ES-I3 (cell line): ENCODE data around the gene AIDA.

Experiments
- H3K36me3 ChIP-seq: 2 replicates; pipeline ENCODE4 v1.6.1; 2013; ENCODE audit warnings: mild to moderate bottlenecking, low read length, control low read depth, moderate library complexity; ENCODE audit not compliant: insufficient read depth
- H3K4me1 ChIP-seq: 2 replicates; pipeline ENCODE4 v1.6.1; 2013; ENCODE audit warnings: mild to moderate bottlenecking, control low read depth, low read length; ENCODE audit not compliant: insufficient read depth
- H3K9ac ChIP-seq: 2 replicates; pipeline ENCODE4 v1.6.1; 2013; ENCODE audit warnings: low read depth, mild to moderate bottlenecking, low read length, moderate library complexity
- H3K9me3 ChIP-seq: 2 replicates; pipeline ENCODE4 v1.6.1; 2013; ENCODE audit warnings: mild to moderate bottlenecking, low read length, moderate library complexity; ENCODE audit not compliant: control insufficient read depth, insufficient read depth

The AIDA gene

GRCh38 chr1:222734740-222735139, 22.4 kb upstream of the AIDA start:
- H3K36me3 ChIP-seq = peaks cover 7% of the 10 kb centered on the region; the same call in 1 of the 2 replicates
- peaks cover 19% of the 10 kb centered on the region for H3K4me1 ChIP-seq
- H3K9me3 ChIP-seq = no peaks in the 10 kb centered on the region

GRCh38 chr1:222732216-222733159, 20.2 kb upstream of the AIDA start:
- peaks cover 19% of the 10 kb centered on the region for H3K4me1 ChIP-seq
- H3K9me3 ChIP-seq = no peaks in the 10 kb centered on the region
- H3K36me3 ChIP-seq = peaks cover 10% of the 10 kb centered on the region; the same call in 1 of the 2 replicates
- H3K9ac ChIP-seq = no peak overlapping the region

More at GRCh38 chr1:222734740-222735139, 22.4 kb upstream of the AIDA start:
- no peak overlapping the region for H3K9ac ChIP-seq

GRCh38 chr1:222730866-222731265, 18.6 kb upstream of the AIDA start:
- Histone ChIP-seq H3K36me3 (peaks cover 10% of the 10 kb centered on the region; the same call in 1 of the 2 replicates), H3K4me1 (peaks cover 4% of the 10 kb centered on the region; the same call in 1 of the 2 replicates), H3K9ac (no peak overlapping the region), H3K9me3 (no peaks in the 10 kb centered on the region)

GRCh38 chr1:222728746-222729145, 16.5 kb upstream of the AIDA start:
- Histone ChIP-seq H3K9me3 (no peaks in the 10 kb centered on the region), H3K4me1 (no peaks in the 10 kb centered on the region), H3K9ac (no peak overlapping the region), H3K36me3 (peaks cover 10% of the 10 kb centered on the region; the same call in 1 of the 2 replicates)

- no peaks in the 10 kb centered on the region for H3K4me1 ChIP-seq
- H3K9me3 ChIP-seq = no peaks in the 10 kb centered on the region
- no peak overlapping the region for H3K9ac ChIP-seq
- no peaks in the 10 kb centered on the region; the same call in 1 of the 2 replicates for H3K36me3 ChIP-seq
Measured at GRCh38 chr1:222716393-222716792, 4.1 kb upstream of the AIDA start.

- no peaks in the 10 kb centered on the region for H3K9me3 ChIP-seq
- H3K36me3 ChIP-seq = no peaks in the 10 kb centered on the region
- H3K9ac ChIP-seq = peak overlapping the region; percentile 97
Measured at GRCh38 chr1:222713091-222713961, 1.0 kb upstream of the AIDA start.

GRCh38 chr1:222711319-222712252, 705 bp downstream of the AIDA start:
- Histone ChIP-seq H3K36me3 (no peaks in the 10 kb centered on the region), H3K9ac (peak overlapping the region; percentile 97), H3K4me1 (peaks cover 6% of the 10 kb centered on the region; the same call in 1 of the 2 replicates), H3K9me3 (no peaks in the 10 kb centered on the region)

More at GRCh38 chr1:222713091-222713961, 1.0 kb upstream of the AIDA start:
- peaks cover 6% of the 10 kb centered on the region; the same call in 1 of the 2 replicates for H3K4me1 ChIP-seq

- Histone ChIP-seq H3K4me1 (peaks cover 6% of the 10 kb centered on the region; the same call in 1 of the 2 replicates), H3K9ac (no peak overlapping the region), H3K36me3 (no peaks in the 10 kb centered on the region), H3K9me3 (no peaks in the 10 kb centered on the region)
Measured at GRCh38 chr1:222709700-222710153, 2.6 kb downstream of the AIDA start.

- 0 out of 2 replicates have a peak, but pooled peaks cover 3% of the 10 kb centered on the region for H3K36me3 ChIP-seq
- H3K9ac ChIP-seq = no peak overlapping the region
- peaks cover 6% of the 10 kb centered on the region; the same call in 1 of the 2 replicates for H3K4me1 ChIP-seq
- H3K9me3 ChIP-seq = no peaks in the 10 kb centered on the region
Measured at GRCh38 chr1:222706815-222707214, 5.5 kb downstream of the AIDA start.

GRCh38 chr1:222704260-222704659, 8.0 kb downstream of the AIDA start:
- peaks cover 6% of the 10 kb centered on the region; the same call in 1 of the 2 replicates for H3K36me3 ChIP-seq
- no peaks in the 10 kb centered on the region for H3K4me1 ChIP-seq
- H3K9me3 ChIP-seq = no peaks in the 10 kb centered on the region
- H3K9ac ChIP-seq = no peak overlapping the region

- Histone ChIP-seq H3K36me3 (peaks cover 6% of the 10 kb centered on the region; the same call in 1 of the 2 replicates), H3K9ac (no peak overlapping the region), H3K9me3 (no peaks in the 10 kb centered on the region), H3K4me1 (no peaks in the 10 kb centered on the region)
Measured at GRCh38 chr1:222702210-222702609, 10.1 kb downstream of the AIDA start.

GRCh38 chr1:222697826-222698225, 14.5 kb downstream of the AIDA start:
- H3K36me3 ChIP-seq = peaks cover 4% of the 10 kb centered on the region; the same call in 1 of the 2 replicates
- H3K9ac ChIP-seq = no peak overlapping the region
- no peaks in the 10 kb centered on the region for H3K9me3 ChIP-seq
- H3K4me1 ChIP-seq = no peaks in the 10 kb centered on the region

- Histone ChIP-seq H3K9ac (no peak overlapping the region), H3K36me3 (peaks cover 3% of the 10 kb centered on the region; the same call in 1 of the 2 replicates), H3K4me1 (no peaks in the 10 kb centered on the region), H3K9me3 (no peaks in the 10 kb centered on the region)
Measured at GRCh38 chr1:222697203-222697602, 15.1 kb downstream of the AIDA start.
